HG02981 (cell line): ENCODE measurements around the gene CLCN2.

Experiments used
- ATAC-seq: cut with Tn5 transposase; IDR thresholded peaks from one replicate; pipeline ENCODE4 v1.9.1; 2021; ENCODE audit warnings: mild to moderate bottlenecking, moderate library complexity; ENCODE audit not compliant: unreplicated experiment

The CLCN2 gene

DNA sequence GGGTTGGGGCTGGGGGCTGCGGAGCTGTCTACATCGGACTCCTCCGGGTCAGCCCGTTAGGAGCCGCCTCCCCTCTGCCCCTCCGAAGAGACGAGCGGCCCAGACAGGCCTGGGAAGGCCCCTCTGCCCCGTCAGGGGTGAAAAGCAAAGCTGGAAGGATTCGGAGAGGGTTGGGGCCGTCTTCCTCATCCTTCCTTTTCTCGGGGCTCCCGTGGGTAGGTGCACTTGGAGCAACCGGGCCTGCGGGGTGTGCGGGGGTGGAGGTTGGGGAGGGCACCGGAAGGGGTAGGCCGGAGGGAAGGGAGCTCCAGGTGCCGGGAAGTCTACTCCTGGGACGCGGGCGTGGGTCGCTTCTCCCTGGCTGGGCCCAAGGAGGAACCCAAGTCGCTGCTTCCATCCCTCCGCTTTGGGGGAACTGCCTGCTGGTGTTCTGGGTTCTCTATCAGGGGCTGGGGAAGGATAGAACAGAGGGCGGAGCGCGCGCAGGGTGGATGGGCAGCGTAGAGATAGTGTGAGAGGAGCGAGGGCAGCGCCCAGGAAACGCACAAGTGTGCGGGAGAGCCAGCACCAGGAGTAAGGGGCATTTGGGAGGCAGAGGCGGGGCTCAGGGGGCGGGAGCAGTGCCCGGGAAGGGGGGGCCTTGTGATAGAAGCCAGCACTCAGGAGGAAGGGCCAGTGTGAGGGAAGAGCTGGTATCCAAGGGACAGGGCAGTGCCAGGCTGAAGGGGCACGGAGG lies 695 bp upstream of the CLCN2 start:
- ATAC-seq: no peak

DNA sequence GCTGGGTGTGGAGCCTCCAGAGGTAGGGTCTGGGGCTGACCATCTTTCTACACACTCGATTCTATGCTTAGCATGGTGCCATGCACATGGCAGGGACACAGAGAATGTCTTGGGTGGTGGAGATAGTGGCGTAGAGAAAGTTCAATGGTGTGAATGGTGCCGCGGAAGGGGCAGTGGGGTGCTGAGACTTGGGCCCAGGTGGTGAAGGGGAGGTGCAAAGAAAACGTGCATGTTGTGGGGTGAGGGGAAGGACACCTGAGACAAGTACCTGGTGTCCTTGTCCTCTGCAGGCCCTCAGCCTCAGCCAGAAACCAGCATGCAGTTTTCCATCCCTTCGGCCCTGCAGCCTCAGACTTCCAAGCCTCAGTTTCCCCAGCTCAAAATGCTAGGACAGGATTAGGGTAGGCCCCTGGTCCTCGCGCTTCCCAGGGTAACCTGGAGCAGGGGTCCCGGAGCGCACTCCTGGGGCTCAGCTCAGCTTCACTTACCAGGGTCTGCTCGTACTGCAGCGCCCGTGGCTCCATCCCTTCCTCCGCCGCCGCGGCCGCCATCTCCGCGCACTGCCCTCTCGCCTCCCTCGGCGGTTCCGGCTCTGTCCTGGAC lies 375 bp downstream of the CLCN2 start:
- no peak for ATAC-seq

DNA sequence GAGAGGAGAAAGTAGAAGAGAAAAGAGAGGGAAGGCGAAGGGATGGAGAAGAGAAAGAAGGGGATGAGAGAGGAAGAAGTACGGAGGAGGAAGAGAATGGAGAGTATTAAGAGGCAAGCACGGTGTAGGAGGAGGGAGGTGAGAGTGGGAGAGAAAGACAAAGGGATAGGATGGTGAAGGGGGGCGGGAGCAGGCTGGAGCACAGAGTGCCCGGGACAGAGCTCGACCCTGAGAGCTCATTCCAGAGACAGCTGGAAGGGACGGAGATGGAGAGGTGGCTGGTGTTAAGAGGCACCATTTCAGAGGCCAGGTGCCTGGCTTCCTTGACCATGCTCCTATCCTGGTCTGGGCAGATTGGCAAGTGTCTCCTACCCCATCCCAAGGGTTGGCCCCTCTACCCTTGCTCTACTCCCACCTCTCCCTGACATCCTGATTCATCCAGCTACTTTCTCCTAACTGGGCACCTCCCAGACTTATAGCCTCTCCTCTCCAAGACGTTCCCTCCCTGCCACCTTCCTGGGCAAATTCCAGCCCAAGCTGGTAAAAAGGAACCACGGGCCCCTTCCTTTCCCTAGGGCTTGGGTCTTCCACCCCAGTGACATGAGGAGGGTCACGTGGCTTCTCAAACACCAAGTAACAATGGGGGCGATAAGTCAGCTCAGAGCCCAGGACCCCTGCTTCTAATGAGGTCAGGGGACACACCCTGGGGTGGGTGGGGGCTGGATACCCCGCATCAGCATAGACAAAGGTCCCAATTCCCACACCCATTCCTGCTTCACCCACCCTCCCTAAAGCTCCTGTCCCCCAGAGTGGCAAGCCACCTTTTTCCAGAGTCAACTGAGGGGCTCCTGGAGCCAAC lies 1.1 kb downstream of the CLCN2 start:
- ATAC-seq: no peak

DNA sequence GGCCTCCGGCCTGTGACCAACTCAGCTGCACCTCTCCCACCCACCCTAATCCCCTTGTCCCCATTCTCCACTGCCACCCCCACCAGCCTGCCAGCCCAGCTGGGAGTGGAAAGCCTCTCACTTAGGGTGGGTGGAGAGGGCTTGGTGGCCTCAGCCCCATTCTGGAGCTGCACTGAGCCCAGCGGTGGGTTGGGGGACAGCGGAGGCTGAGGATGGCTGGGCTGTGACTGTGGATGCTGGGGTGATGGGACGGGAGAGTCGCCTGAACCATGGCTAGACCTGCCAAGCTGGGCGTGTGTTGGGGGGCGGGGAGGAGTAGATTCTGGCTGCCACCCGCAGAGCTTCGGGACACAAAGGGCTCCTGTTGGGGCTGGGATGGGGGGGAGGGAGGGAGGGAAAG lies 1.8 kb downstream of the CLCN2 start:
- ATAC-seq: no peak

DNA sequence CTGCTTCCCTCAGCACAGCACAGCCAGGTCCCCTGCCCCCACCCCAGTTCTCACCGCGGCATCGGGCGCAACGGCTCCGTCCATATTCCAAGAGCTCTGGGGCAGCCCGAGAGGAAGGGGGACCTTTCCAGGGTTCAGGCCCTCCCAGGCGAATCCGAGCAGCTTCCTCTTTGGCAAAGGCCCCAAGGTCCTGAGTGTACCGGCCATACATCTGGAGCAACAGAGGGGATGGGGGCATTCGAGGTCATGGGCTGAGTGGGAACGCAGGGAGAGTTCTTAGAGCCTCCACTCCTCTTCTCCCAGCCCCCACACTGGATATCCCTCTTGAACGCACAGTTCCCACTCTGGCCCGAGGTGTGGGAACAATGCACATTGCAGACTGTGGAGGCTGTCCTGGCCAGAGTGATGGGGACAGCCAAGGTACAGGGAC lies 2.5 kb downstream of the CLCN2 start:
- no peak for ATAC-seq

DNA sequence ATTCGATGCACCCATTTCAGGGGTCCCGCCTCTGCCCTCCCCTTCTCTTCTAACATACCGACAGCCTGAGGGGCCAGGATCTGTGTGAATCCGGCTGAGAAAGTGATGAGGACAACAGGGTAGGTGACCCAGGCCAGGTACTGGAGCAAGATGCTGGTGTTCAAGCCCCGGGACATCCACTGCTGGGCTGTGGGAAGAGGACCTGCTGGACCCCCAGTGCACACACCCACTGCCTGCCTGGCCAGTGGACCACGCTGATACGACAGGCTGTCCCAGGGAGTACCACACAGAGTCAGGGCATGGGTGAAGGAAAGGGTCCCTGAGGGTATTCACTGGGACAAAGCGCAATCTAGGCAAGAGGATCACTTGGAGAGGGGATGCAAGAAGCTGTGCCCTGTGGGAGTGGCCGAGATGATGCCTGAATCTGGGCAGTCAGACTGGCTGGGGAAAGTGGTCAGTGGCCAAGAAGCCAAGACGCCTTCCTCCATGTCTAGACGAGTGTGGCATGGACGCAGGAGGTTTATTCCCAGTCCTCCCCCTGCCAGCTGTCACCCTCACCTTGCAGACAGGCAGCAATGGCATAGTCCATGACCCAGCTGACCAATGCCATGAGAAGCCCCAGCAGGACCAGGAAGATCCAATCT lies 3.2 kb downstream of the CLCN2 start:
- ATAC-seq: no peak

DNA sequence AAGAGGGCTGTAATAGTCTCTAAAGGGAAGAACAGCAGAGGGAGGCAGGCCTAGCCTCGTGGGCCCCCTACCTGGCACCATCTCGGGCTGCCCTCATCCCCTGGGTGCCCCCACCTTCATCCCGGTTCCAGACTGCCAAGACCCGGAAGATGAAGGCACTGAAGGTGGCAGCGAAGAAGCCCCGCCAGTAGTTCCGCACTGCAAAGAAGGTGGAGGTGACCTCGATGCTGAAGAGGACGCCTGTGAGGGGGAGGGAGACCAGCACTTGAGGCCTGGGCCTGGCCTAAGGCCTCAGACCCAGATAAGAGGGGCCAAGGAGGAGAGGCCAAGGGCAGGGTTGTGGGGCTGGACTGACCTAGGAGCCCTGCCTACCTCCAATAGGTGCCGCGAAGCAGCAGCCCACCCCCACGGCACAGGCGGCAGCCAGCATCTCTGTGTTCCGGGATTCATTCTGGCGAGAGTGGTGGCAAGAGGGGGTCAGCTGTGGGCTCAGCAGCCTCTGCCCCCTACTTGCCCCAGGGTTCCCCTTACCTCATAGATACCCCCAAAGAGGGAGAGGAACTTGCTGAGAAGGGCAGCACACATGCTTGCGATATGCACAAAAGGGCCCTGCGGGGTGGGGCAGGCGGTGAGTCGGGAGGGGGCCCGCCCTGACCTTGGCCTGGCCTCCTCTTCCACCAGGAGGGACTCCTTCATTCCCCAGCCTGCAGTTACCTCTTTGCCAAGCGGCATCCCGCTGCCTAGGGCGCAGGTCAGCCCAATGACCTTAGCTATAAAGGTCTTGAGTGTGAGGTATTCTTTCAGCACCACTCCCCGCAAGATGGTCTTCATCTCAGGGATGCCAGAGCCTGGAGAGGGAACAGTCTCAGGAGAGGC lies 3.9 kb downstream of the CLCN2 start:
- ATAC-seq: no peak

DNA sequence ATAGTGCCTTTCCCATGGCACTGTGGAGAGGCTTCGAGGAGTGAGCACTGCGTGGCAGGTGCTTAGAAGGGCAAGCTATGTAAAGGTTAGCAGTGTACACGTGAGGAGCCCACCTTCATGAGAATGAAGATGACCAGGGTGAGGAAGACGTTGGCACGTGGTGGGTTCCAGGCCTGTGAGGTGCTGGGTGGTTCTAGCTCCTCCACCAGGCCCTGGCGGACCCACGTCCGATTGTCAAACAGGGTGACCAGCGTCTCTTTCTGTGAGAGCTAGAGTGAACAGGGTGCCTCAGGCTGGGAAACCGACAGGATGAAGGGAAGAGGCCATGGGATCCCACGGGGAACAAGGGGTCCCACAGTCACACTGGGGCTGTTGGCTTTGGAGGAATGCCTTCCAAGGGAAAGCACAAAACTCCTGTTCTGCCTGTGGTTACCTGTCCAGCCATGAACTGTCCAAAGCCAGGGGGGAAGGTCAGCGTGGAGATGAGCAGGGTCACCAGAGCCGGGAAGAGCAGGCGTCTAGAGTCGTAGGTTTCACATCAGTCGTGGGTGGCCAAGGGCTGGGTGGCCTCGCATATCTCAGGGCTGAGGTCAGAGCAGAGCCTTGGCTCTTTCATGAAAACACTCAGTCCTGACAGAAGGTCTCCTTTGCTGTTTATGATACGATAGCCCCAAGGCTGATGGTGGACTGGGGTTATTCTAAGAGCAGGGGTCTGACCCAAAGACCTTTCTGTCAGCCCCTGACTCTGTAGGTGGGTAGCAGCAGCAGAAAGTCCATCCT lies 6.0 kb downstream of the CLCN2 start:
- no peak for ATAC-seq

DNA sequence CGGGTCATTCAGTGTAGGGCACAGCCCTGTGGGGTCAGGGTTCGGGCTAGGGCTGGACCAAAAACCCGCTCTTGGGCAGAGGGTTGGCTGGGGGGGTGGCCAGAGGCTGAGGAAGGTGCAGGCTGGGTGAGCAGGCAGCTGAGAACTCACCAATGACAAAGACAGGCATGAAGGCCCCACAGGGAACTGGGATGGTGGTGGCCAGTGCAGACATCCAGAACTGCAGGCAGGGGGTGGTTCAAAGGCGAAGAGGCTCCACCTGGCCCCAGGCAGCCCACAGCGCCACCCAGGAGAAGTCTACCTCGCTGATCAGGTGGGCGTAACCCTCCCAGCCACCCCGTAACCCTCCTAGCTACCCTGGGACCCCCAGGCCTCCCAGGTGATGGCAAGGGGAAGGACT lies 6.7 kb downstream of the CLCN2 start:
- ATAC-seq: no peak

DNA sequence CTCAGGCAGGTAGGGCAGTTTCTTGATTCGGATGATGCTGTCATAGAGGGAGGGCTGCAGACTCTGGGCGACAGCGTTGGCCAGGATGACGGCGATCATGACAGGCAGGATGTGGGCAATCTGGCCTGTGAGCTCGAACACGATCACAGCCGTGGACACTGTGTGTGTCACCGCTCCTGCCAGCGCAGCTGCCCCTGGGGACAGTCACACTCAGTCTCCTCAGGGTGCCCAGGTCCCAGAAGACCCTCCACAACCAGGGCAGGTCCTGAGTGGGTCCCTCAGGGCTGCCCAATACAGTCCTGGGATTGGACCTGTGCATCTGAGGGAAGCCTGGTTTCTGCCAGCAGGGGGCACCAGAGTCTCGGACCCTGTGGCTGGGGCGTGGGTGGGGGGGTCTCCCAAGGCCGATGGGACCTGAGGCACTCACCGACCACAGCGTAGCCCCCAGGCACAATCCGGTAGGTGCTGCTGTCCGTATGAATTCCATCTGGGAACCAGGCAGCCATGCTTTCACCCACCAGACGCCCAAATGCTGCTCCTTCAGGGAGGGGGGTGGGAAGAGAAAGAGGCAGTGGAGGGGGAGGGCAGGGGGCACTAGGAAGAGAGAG lies 7.2 kb downstream of the CLCN2 start:
- ATAC-seq: no peak

DNA sequence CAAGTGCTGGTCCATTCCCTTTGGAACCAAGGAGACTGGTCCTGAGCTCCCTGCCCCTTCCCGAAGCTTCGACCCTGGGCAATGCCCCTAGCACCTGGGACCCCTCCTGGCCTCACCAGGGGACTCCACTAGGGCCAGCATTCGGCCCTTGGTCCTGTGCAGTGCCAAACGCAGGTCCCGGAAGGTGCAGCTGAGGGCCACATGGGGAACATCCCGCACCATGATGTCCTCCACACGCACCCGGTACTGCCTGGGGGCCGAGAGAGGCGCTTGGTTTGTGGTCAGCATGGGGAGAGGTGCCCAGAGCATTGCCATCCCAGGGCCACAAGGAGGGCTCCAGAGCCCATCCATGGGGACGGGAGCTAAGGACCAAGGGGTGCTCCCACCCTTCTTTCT lies 7.9 kb downstream of the CLCN2 start:
- ATAC-seq: no peak

DNA sequence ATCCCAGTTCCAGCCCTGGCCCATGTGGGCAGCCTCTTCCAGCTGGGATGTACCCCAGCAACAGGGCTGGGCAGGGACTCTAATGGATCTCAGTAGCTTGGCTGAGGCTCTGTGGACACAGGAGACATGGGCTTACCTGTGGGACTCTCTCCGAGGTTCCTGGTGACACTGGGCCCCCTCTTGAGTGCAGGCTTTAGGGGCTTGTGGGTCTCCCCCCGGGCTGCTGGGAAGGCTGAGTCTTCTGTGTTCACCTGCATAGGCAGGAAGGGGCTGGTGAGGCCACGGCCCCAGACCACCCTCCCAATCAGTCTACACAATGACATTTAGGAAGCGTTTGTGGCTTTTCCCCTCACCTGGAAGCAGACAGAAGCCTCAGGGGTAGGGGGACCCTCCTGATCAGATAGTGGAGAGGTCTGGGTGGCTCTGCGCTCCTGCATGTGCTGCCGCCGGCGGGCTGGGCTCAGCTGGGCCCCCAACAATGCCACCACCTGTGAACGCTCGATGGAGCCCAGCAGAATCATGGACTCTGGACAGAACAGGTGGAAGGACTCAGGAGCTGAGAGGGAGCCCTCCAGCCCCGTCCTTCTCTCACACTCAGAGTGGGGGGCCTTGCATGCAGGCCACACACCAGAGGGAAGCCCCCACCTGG lies 8.4 kb downstream of the CLCN2 start:
- ATAC-seq: no peak

DNA sequence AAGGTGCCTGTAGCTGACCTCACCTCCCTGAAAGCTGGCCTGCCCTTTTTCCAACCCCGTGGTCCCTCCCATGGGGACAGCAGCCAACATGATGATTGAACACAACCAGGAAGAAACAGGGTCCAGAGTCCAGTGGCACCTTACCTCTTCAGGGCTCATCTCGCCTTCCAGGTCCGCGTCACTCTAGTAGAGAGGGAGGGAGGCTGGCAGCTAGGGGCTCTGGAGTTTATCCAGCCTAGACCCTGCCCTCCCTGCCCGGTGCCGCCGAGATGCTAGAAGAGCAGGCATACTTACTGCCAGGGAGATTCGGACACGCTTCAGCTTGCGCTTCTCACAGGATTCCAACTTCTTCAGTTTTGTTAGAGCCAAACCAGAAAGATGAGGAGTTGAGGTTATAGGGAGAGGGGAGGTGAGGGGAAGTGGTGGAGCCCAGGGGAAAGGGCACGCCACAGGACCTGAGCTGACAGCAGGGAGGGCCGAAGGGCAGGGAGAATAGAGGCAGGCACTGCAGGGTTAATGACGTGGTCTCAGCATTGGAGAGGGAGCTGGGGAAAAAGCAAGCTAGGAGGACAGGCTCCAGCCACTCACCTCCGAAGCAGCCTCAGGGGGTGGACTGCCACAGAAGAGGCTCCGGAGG lies 9.1 kb downstream of the CLCN2 start:
- no peak for ATAC-seq

DNA sequence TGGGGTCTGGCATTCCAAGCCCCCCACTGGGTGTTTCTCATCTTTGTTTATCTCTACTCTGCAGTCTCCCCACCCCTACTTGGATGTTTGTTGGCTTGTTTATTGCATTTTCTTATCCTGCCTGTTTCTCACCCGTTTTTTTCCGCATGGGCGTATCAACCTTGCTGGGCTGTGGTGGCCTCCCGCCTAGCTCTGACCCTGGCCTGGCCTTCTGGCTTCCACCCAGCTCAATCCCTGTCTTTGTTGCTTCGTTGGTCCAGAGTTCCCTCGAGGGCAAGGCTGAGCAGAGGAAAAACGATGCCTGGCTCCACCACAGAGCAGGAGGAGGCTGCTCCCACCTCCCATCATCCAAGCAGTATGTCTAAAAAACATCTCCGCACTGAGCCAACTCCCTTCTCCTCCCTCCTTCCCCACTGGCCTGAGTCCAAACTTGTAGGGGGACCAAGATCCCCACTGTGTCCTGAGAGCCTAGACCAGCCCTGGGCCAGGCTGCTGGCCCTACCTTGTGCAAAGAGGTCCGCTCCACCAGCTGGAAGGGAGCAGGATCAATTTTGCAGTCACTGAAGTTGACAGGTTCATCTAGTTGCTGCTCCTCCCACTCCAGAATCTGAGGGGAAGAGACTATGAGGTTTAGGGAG lies 9.8 kb downstream of the CLCN2 start:
- no peak for ATAC-seq

DNA sequence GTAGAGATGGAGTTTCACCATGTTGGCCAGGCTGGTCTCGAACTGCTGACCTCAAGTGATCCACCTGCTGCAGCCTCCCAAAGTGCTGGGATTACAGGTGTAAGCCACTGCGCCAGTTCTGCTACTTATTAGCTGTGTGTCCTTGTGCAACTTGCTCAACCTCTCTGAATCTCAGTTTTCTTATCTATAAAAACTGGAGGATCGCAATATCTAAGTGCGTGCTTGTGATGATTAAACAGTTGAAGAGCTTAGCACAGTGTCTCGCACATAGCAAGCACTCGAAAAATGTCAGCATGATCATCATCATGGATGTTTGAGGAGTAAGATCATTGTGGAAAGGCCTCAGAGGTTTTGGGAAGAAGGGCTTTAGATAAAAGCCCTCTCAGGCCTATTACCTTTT lies 10.8 kb downstream of the CLCN2 start:
- ATAC-seq: no peak

DNA sequence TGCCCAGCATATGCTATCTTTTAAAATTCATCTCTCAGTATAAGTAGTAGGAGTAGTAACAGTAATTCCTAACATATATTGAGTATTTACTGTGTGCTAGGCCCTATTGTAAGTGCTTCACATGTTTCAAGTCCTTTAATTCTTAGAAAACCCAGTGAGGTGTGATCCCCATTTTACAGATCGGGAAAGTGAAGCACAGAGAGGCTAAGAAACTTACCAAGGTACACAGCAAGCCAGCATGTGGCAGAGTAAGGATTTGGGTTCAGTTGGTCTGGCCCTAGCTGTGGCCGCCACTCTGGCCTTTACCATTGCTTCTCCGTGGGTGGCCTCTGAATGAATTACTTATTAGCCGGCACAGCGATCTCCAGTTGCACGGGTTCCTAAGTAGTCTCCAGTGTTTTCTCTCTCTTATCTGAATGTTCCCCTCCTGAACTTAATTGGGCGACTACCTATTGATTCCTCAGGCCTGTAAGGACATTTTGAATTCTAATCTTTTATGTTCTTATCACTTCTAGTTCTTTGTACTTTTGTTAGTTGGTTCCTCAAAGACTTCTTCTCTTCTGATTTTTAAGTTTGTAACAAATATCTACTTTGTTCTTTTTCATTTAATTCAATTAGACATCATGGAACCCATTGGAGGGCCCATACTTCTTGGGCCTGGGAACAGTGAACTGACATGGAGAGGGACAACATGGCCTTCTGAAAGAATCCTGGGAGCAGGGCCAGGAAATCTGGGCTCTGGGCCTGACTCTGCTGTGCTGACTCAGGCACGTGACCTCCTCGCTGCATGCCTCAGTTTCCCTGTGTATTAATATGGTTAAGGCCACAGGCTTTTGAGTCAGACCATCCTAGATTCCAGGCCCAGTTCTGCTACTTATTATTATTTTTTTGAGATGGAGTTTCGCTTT lies 11.6 kb downstream of the CLCN2 start:
- ATAC-seq: no peak

DNA sequence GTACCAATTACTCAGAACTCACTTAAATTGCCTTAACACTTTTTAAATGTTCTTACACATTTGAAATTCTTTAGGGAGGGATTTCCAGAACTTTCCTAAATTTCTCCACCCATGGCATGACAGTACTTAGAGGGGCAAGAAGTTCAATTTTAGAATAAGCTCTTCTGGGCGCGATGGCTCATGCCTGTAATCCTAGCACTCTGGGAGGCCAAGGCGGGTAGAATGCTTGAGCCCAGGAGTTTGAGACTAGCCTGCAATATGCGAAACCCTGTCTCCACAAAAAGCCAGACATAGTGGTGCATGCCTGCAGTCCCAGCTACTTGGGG lies 13.4 kb downstream of the CLCN2 start:
- no peak for ATAC-seq
